HG03095 (cell line): Measurements from ENCODE around the gene HPS4.

Experiments used
- ATAC-seq: cut with Tn5 transposase; IDR thresholded peaks from one replicate; pipeline ENCODE4 v1.9.1; 2021; ENCODE audit warnings: moderate library complexity; ENCODE audit not compliant: unreplicated experiment

The HPS4 gene

DNA sequence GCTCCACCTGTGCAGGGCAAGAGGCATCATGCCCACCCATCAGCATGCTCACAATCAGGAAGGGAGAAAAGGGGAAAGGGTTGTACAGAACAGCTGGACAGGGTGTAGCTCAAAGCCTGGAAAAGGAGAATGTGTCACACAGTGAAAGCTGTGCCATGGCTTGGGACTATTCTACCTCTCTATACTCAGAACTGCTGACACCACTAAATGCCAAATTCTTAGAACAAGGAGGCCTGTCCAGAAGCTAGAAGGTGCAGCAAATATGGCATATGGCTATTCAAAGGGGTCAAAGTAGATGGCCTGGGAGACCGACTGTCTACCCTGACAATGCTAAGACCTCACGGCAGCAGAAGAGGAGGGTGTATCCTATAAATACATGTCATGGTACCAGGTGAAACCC, 12.8 kb downstream of the HPS4 start:
- ATAC-seq = no peak

DNA sequence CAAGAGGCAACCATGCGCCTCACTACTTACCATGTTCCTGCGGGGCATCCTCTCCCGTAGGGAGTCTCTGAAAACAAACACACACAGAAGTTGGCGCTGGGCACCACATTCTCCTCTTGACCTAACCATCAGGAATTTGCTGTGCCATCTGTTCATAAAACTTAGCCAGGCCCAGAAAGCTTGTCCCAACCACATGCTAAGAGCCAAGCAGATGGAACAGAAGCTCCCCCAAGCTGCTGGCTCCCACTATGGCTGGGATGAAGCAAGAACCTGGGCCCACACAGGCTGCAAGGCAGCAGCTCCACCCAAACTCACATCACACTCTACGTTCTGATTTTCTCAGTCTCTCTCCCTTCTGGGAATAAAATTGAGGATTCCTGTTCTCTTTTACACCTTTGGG, 17.4 kb downstream of the HPS4 start:
- ATAC-seq = no peak

DNA sequence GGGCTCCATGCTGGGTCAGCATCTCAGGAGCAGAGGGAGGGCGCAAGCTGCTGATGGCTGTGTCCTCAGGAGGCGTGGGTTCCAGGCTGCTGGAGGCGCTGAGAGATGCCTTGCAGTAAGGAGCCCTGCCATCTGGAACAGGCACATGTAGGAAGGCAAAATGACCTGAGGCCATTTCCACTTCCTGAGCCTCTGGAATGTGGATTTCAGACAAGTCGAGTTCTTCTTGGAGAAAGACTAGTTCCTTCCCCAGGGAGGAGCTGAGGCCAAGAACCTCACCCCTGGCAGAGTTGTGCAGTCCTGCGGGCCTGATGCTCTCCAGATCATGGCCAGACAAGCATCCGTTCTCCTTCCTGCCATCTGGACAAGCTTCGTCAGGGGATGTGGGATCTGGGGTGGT, 19.3 kb downstream of the HPS4 start:
- ATAC-seq = no peak

GRCh38 chr22:26463688-26464087, 19.9 kb downstream of the HPS4 start:
- ATAC-seq = no peak

GRCh38 chr22:26463101-26463661, 20.4 kb downstream of the HPS4 start:
- ATAC-seq = no peak

DNA sequence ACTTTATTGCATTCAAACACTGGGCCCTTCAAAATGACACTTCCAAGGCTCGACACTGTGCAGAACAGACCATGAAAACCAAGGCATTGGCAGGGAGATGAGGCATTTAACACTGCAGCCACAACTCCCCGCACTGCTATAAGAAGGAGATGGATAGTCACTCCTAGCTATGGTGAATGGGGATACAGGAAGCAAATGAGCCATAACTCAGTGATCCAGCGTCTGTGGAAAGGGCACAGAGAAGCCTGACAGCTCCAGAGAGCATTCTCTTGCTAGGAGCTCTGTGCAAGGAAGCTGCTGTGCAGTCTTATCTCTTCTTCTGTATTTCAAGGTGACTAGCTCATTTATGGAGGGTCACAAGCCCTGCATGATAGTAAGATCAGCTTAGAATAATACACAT, 20.9 kb downstream of the HPS4 start:
- ATAC-seq = no peak

DNA sequence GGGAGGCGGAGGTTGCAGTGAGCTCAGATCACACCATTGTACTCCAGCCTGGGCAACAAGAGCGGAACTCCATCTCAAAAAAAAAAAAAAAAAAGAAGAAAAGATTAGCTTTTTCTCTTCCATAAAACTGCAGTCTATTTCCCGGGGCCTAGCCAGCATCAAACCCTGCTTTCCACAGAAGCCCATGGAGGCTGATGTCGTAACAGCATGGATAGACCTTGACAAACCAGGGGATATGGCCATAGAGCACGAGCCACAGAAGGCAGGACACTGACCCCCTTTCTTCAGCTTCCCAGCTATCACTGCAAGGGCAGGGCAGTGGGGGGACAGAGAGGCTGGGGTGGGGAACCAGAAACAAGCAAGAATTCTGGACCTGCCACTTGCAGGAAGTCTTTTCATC, 21.5 kb downstream of the HPS4 start:
- no peak for ATAC-seq

DNA sequence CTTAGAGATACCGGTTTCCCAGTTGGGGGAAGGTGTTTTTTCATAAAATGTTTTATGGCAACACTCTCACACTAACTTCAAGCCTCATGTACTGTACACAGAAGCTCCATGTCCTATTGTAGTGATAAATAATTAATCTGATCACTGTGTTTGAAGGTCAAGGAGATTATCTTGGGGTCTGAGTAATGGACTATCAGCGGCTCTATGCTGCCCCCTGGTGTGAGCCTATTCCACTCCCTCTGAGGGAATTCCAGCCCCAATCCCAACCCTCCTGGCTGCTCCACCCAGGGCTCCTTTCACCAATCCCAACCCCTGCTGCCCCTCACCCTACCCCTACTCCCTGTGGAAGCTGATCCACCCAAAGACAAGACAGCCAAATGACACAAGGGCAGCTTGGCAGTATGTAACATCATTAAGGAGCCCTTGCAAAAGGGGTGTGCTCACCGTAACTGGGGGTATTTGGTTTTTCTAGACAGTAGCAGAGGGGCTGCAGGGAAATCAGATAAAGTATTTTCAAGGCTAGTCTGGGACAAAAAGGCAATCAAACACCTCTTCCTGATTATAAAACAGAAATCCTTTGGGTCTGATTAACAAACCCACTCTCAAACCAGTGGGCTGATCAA, 22.3 kb downstream of the HPS4 start:
- no peak for ATAC-seq

GRCh38 chr22:26460202-26460601, 23.4 kb downstream of the HPS4 start:
- no peak for ATAC-seq

- no peak for ATAC-seq
Observed at GRCh38 chr22:26457661-26458272, 25.8 kb downstream of the HPS4 start.

DNA sequence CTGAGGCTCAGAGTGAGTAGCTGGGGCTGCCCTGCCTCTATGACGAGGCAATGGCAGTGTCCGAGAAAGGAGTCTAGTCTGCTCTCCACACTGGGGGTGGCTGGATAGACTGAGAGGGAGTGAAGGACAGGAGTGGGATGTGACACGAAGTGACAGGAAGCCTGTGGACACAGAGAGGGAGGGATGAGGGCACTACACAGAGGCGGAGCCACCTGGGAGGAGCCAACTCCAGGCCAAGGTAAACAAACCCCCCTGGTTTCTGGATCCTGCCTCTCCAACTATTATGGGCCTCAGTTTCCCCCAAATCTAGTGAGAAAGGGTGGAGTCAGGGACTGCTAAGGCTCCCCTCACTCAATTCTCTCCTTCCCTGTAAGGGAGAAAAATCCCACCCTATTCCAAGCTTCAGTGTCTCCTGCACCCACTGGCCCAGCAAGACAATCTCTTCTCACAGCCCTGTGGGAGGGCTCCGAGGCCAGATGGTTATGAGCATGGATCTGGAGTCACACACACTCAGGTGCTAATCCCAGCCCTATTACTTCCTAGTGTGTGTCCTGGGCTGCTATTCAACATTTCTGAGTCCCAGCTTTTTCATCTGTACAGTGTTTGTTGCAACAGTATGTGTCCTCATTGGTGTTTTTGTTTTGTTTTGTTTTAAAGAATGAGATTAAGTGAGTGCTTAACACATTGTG, 29.6 kb downstream of the HPS4 start:
- ATAC-seq = no peak

GRCh38 chr22:26453216-26453615, 30.4 kb downstream of the HPS4 start:
- ATAC-seq = no peak

DNA sequence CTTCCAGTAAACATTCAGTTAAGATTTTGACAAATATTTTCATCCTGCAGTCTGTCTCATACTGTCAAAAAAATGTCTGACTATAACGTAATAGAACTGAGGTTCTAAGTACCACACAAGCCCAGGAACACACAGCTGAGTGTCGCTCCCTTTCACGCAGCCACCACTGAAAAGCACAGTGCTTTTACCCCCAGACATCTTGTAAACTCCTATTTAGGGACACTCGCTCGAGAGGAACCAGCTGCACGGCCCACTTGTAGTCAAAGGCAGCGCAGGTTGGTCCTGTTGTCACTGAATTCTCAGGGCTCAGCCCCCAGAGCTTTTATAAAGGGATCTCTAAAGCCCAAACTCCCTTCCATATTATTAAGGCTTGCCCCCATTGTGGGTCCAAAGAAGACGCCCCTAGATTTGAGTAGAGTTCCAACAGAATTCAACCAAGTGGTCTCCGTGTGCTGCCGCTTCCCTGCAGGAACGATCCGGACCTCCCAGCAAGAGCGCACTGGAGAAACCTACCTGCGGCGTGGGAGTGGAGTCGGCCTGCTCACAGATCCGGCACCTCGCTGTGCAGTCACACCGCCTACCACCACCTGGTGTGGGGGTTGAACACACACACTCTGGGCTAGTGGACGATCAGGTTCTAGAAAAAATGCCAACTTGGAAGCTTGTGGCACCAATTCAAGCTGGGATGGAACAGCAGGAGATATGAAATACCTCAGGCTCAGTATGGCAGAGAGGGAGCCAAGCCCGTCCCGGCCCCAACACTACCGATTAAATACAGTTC, 31.2 kb downstream of the HPS4 start:
- no peak for ATAC-seq

GRCh38 chr22:26450453-26451185, 33.0 kb downstream of the HPS4 start:
- ATAC-seq = no peak

- no peak for ATAC-seq
Observed at GRCh38 chr22:26448941-26449340, 34.6 kb downstream of the HPS4 start.

DNA sequence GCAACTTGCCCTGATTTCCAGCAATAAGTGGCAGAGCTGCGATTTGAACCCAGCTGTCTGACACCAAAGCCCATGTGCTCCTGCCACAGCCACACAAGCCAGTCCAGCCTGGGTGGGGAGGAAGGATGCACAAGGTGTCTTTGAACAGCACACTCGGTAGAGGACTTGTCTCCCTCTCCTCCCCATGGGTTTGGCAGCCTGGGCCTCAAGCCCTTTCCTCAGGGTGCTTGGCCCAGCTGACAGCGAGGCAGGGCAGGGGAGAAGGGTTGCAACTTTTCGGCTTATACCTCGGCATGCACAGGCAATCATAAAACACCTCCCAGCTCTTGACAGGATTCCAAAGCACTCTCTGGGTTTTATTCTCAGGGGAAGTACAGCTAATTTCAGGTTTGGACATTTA, 35.2 kb downstream of the HPS4 start:
- ATAC-seq = no peak

DNA sequence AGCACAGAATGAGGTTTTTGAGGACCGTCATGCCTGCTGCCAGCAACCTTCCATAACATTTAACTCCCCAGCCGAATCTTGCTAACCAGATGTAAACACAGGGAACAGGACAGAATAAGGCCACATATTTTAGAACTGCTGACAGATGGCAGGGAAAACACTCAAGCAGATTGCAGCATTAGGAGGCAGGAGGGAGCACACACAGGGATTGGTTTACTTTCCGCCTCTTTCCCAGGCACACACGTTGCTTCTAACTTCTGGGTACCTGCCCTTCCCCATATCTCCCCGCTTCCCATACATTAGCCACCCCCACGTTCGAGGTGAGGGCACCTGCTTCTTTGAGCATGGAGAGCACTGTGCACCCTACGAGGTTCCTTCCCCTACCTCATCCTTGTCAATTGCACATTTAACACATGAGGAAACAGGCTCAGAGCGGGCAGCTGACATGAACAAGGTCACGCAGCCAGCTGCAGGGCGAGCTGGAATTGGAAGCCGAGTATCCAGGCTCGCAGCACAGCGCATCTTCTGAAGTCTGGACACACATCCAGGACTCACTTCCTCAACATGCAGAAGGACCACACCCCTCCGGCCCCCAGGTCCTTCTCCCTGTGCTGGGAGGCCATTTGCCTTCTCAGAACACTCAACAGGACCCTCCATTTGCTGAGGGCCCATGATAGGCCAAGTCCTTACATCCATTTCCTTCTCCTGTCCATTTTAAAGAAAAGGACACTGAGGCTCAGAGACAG, 35.8 kb downstream of the HPS4 start:
- ATAC-seq = no peak

DNA sequence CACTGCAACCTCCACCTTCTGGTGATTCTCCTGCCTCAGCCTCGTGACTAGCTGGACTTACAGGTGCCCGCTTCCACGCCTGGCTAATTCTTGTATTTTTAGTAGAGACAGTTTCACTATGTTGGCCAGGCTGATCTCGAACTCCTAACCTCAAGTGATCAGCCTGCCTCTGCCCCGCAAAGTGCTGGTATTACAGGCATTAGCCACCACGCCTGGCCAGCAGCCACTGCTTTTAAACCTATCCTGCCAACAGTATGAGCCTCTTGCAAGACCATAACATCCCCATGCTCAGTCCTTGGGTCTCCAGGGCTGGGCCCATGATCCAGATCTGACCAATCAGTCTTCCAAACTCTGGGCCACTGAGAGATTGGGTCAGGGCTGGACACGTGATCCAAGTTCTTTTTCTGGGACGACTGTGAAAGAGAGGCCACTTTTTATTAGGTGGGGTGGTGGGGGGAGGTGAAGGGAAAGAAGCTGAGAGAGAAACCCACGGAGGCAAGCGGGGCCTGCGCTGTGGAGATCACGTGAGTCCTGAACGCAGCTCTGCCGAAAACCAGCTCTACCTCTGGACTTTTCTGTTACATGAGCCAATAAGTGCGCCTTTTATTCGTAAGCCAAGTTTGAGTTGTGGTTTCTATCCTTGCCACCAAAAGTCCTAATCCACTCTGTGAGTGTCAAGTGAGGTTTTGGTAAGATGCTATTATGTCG, 36.6 kb downstream of the HPS4 start:
- ATAC-seq = no peak

- ATAC-seq = no peak
Observed at GRCh38 chr22:26445577-26446275, 37.9 kb downstream of the HPS4 start.
